ENCODE data around the gene KIF26A.
"Not testable (repeated sequence)": the region's sequence is repeated elsewhere in the genome, so short reads cannot be mapped to it uniquely, and the experiment has no call there.

- not testable (repeated sequence) for TF ChIP-seq CTCF, POLR2AphosphoS5 (IDR thresholded peaks at IDR 0.05)
These were observed 69.6 kb downstream of the KIF26A start for GRCh38 chr14:104208015-104208295.

All from breast epithelium (tissue), 3 donors.